GM21515 (cell line): ENCODE results near the gene TMIE.
"Not testable (repeated sequence)": the region's sequence is repeated elsewhere in the genome, so short reads cannot be mapped to it uniquely, and the experiment has no call there.

Source experiments
- ATAC-seq: cut with Tn5 transposase; IDR thresholded peaks from one replicate; pipeline ENCODE4 v1.9.1; 2021; ENCODE audit not compliant: unreplicated experiment

Gene TMIE

GRCh38 chr3:46682974-46683373 is 18.2 kb upstream of the TMIE start:
- ATAC-seq, result no peak

- ATAC-seq, result no peak
These were observed 16.3 kb upstream of the TMIE start for GRCh38 chr3:46684891-46685290.

- no peak for ATAC-seq
These were observed 15.7 kb upstream of the TMIE start for GRCh38 chr3:46685446-46685845.

GRCh38 chr3:46690798-46691197 is 10.4 kb upstream of the TMIE start:
- ATAC-seq, result no peak

- ATAC-seq, result no peak
These were observed 8.6 kb upstream of the TMIE start for GRCh38 chr3:46692566-46692990.

- no peak for ATAC-seq
These were observed 7.9 kb upstream of the TMIE start, which contains the start of gene ALS2CL for GRCh38 chr3:46693038-46693891. Gene ALS2CL, minus strand, starts transcription at chr3:46693679. Its CDS starts 4,239 bp downstream, at chr3:46689440.

GRCh38 chr3:46693892-46694226 is 7.3 kb upstream of the TMIE start:
- no peak for ATAC-seq

GRCh38 chr3:46694520-46694919 is 6.7 kb upstream of the TMIE start:
- ATAC-seq, result no peak

- ATAC-seq, result no peak
These were observed 5.8 kb upstream of the TMIE start for GRCh38 chr3:46695177-46695961.

GRCh38 chr3:46695962-46696894 is 5.0 kb upstream of the TMIE start:
- no peak for ATAC-seq

- no peak for ATAC-seq
These were observed 1.3 kb upstream of the TMIE start for GRCh38 chr3:46699676-46700523.

- ATAC-seq, result no peak
These were observed 420 bp upstream of the TMIE start for GRCh38 chr3:46700772-46701171.

- ATAC-seq, result no peak
These were observed 1.2 kb downstream of the TMIE start for GRCh38 chr3:46702246-46703012.

GRCh38 chr3:46703013-46703520 is 1.9 kb downstream of the TMIE start:
- ATAC-seq, result no peak

GRCh38 chr3:46704346-46704745 is 3.2 kb downstream of the TMIE start:
- not testable (repeated sequence) for ATAC-seq

- ATAC-seq, result no peak
These were observed 3.9 kb downstream of the TMIE start for GRCh38 chr3:46705022-46705530.

GRCh38 chr3:46705751-46706552 is 4.8 kb downstream of the TMIE start:
- ATAC-seq, result no peak
